ENCODE measurements around the gene LINGO1. TPM values are rescaled to one million over a fixed set of nuclear protein-coding genes. Genes with fewer than 3 reads are reported as not detected.

The LINGO1 gene
- total RNA-seq, 4 donors from 2014 or later = 0.09 to 1.2 (median 0.38) TPM; not detected in 1

DNA sequence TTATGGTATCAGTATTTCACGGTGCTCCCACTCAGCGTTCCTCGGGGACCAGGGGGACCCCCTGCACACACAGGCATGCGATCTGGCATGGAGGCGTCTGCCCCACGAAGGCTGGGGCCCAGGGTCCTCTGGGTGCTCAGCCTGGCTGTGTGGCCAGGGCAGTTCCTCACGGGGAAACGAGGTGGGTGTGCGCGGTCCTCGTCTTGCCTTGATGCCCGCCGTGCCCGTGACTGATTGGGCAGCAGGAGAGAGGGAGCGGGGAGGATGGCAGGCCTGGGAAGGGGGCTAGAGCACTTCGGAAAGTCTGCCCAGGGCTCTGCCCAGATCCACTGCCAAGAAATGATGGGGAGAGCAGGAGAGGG is 10.9 kb downstream of the LINGO1 start:
- 82 to 89% methylated on average over 2 to 7 of the region's 16 CpGs for WGBS, 2 donors
- H3K9me3 ChIP-seq = no peaks in the 10 kb centered on the region

GRCh38 chr15:77620960-77621647 is 11.6 kb downstream of the LINGO1 start:
- Histone ChIP-seq H3K27me3 (peaks cover 0 to 15% (median 0%) of the 10 kb centered on the region in 4 donors), H3K4me1 (no peaks in the 10 kb centered on the region), H3K36me3 (no peaks in the 10 kb centered on the region), H3K4me3 (no peak overlapping the region), H3K9me3 (no peaks in the 10 kb centered on the region), H3K27ac (no peak overlapping the region)
- TF ChIP-seq POLR2A (IDR thresholded peaks at IDR 0.05) = no peak
- TF ChIP-seq, protein P1, sequence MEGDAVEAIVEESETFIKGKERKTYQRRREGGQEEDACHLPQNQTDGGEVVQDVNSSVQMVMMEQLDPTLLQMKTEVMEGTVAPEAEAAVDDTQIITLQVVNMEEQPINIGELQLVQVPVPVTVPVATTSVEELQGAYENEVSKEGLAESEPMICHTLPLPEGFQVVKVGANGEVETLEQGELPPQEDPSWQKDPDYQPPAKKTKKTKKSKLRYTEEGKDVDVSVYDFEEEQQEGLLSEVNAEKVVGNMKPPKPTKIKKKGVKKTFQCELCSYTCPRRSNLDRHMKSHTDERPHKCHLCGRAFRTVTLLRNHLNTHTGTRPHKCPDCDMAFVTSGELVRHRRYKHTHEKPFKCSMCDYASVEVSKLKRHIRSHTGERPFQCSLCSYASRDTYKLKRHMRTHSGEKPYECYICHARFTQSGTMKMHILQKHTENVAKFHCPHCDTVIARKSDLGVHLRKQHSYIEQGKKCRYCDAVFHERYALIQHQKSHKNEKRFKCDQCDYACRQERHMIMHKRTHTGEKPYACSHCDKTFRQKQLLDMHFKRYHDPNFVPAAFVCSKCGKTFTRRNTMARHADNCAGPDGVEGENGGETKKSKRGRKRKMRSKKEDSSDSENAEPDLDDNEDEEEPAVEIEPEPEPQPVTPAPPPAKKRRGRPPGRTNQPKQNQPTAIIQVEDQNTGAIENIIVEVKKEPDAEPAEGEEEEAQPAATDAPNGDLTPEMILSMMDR (IDR thresholded peaks at IDR 0.05) = no peak
- DNase-seq = no peak
- intact Hi-C loops (cut with DNase I) = no loop called here
- 76 to 95% methylated on average over 3 of the region's 4 CpGs for WGBS, 2 donors

More for the DNA sequence above, 10.9 kb downstream of the LINGO1 start:
- Histone ChIP-seq H3K36me3 (no peaks in the 10 kb centered on the region), H3K27ac (no peak overlapping the region), H3K4me1 (no peaks in the 10 kb centered on the region), H3K27me3 (peaks cover 0 to 15% (median 0%) of the 10 kb centered on the region in 4 donors), H3K4me3 (no peak overlapping the region)
- TF ChIP-seq POLR2A (IDR thresholded peaks at IDR 0.05) = no peak
- TF ChIP-seq, protein P1 (IDR thresholded peaks at IDR 0.05) = no peak
- intact Hi-C loops (cut with DNase I) = no loop called here
- no peak for DNase-seq

DNA sequence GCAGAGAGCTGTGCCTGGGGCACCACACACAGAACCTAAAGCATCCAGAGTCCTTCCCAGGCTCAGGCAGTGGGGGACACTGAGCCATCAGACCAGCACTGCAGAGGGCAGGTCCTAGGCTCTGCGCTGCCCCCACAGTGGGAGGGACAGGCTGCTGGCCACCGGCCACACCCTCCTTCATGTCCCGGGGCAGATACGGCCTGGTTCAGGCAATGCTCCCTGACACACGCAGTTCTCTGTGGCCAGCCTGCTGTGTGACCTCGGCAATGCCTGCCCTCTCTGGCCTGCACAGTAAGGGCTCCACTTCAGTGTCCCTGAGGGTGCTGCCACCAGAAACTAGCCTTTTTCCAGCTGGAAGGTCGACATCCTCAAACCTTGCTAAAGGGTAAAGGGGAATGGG is 12.4 kb downstream of the LINGO1 start:
- intact Hi-C loops (cut with DNase I) = no loop called here
- Histone ChIP-seq H3K27me3 (peaks cover 0 to 18% (median 0%) of the 10 kb centered on the region in 4 donors), H3K9me3 (no peaks in the 10 kb centered on the region), H3K27ac (no peak overlapping the region), H3K4me3 (no peak overlapping the region), H3K4me1 (no peaks in the 10 kb centered on the region), H3K36me3 (no peaks in the 10 kb centered on the region)
- TF ChIP-seq, protein P1 (IDR thresholded peaks at IDR 0.05) = no peak
- TF ChIP-seq POLR2A (IDR thresholded peaks at IDR 0.05) = no peak
- no peak for DNase-seq
- 47 to 55% methylated on average over 4 to 5 of the region's 7 CpGs for WGBS, 2 donors

DNA sequence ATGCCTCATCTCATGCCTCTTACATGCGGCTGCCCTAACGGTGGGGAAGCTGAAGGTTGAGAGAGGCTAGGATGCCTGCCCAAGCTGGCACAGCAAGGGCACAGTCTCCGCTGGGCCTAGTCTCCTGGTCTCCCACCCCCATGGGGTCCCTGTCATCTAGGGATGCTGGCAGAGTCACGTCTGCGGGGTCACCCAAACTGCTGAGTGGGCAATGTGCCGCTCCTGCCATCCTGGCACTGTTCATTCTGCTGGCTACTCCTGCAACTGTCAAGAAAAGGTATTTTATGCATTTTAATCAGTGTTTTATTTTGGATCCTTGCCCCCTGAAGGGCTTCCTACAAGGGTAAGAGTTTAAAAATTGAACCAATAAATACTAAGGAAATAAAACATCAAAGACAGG is 12.8 kb downstream of the LINGO1 start:
- H3K27ac ChIP-seq = no peak overlapping the region
- intact Hi-C loops (cut with DNase I) = no loop called here
- H3K4me1 ChIP-seq = no peaks in the 10 kb centered on the region
- H3K9me3 ChIP-seq = no peaks in the 10 kb centered on the region
- no peak for TF ChIP-seq POLR2A (IDR thresholded peaks at IDR 0.05)
- TF ChIP-seq, protein P1 (IDR thresholded peaks at IDR 0.05) = no peak
- no peak overlapping the region for H3K4me3 ChIP-seq
- WGBS, 2 donors = 76% methylated on average over 5 of the region's 6 CpGs; no CpG with 5 or more reads in 1 of the 2 donors
- no peak for DNase-seq
- H3K27me3 ChIP-seq = peaks cover 0 to 18% (median 0%) of the 10 kb centered on the region in 4 donors
- H3K36me3 ChIP-seq = no peaks in the 10 kb centered on the region

GRCh38 chr15:77617476-77618230 is 15.1 kb downstream of the LINGO1 start:
- H3K4me3 ChIP-seq = no peak overlapping the region
- intact Hi-C loops (cut with DNase I) = no loop called here
- 52% methylated on average over 8 of the region's 12 CpGs; no CpG with 5 or more reads in 1 of the 2 donors for WGBS, 2 donors
- peaks cover 0 to 21% (median 0%) of the 10 kb centered on the region in 4 donors for H3K27me3 ChIP-seq
- no peak overlapping the region for H3K27ac ChIP-seq
- H3K4me1 ChIP-seq = no peaks in the 10 kb centered on the region
- H3K9me3 ChIP-seq = no peaks in the 10 kb centered on the region
- H3K36me3 ChIP-seq = no peaks in the 10 kb centered on the region
- no peak for DNase-seq
- TF ChIP-seq, protein P1 (IDR thresholded peaks at IDR 0.05) = peak in 2 of 6 experiments; percentile 15 to 46
- TF ChIP-seq POLR2A (IDR thresholded peaks at IDR 0.05) = no peak
